Common myeloid progenitor, CD34-positive (primary cell): ENCODE results near the gene ACVR1C.
A peak's percentile ranks its signal among the peaks of the same experiment; 100 is the strongest.
"Not testable (repeated sequence)": the region's sequence is repeated elsewhere in the genome, so short reads cannot be mapped to it uniquely, and the experiment has no call there.

Source experiments
- CTCF ChIA-PET: fragments of 350-600 bp; sonication (Branson Sonifier 250); formaldehyde crosslinking; loops from one replicate; lab custom pipeline; 2021; ENCODE audit warnings: antibody characterized with exemption; lab: Charles Lee
- POLR2A ChIA-PET: fragments of 350-600 bp; sonication (Branson Sonifier 250); formaldehyde crosslinking; loops from one replicate; lab custom pipeline; 2021; ENCODE audit warnings: antibody characterized with exemption; lab: Charles Lee
- DNase-seq, 3 donors: peaks; one replicate each; pipeline versions ENCODE4 v3.0.0 to v3.0.0-alpha.2; 2013
- H3K27ac ChIP-seq, 2 experiments: 1 replicate in 1 of 2; 2 replicates in 1 of 2; pipeline ENCODE4 v1.7.0; 2013; ENCODE audit warnings: inconsistent platforms in 2 of 2, low read length in 2 of 2, mild to moderate bottlenecking in 2 of 2, low read depth in 1 of 2, moderate library complexity in 1 of 2; ENCODE audit not compliant: severe bottlenecking in 2 of 2, insufficient read depth in 1 of 2, poor library complexity in 1 of 2
- H3K27me3 ChIP-seq, 5 experiments: replicated peaks in 2 of 5; 1 replicate in 3 of 5; 2 replicates in 2 of 5; pipeline versions ENCODE4 v1.6.1 to v1.7.0; 2013; ENCODE audit warnings: low read length in 4 of 5, mild to moderate bottlenecking in 2 of 5, moderate library complexity in 2 of 5, inconsistent platforms in 1 of 5; ENCODE audit not compliant: insufficient read depth in 5 of 5, control insufficient read depth in 4 of 5
- H3K36me3 ChIP-seq, 4 experiments: 1 replicate in 2 of 4; 2 replicates in 2 of 4; pipeline versions ENCODE4 v1.6.1 to v1.7.0; 2013; ENCODE audit warnings: low read length in 3 of 4, control low read depth in 1 of 4, mild to moderate bottlenecking in 1 of 4; ENCODE audit not compliant: control insufficient read depth in 4 of 4, insufficient read depth in 4 of 4
- H3K4me1 ChIP-seq, 4 experiments: 1 replicate in 3 of 4; 2 replicates in 1 of 4; pipeline versions ENCODE4 v1.6.1 to v1.7.1; 2013; ENCODE audit warnings: low read length in 3 of 4, mild to moderate bottlenecking in 3 of 4, control low read depth in 1 of 4, inconsistent platforms in 1 of 4, moderate library complexity in 1 of 4; ENCODE audit not compliant: control insufficient read depth in 4 of 4, insufficient read depth in 4 of 4; ENCODE audit errors: control extremely low read depth in 1 of 4
- H3K4me3 ChIP-seq, 7 experiments: 1 replicate in 4 of 7; 2 replicates in 3 of 7; pipeline versions ENCODE4 v1.5.1 to v1.7.0; 2013; ENCODE audit warnings: mild to moderate bottlenecking in 7 of 7, low read length in 6 of 7, moderate library complexity in 6 of 7, inconsistent platforms in 2 of 7, low read depth in 2 of 7, control low read depth in 1 of 7; ENCODE audit not compliant: insufficient read depth in 4 of 7, control insufficient read depth in 1 of 7; ENCODE audit errors: extremely low read depth in 1 of 7
- H3K9me3 ChIP-seq, 5 experiments: 1 replicate in 4 of 5; 2 replicates in 1 of 5; pipeline versions ENCODE4 v1.6.1 to v1.7.1; 2013; ENCODE audit warnings: low read length in 4 of 5, mild to moderate bottlenecking in 2 of 5, inconsistent platforms in 1 of 5, low read depth in 1 of 5, moderate library complexity in 1 of 5; ENCODE audit not compliant: control insufficient read depth in 4 of 5, insufficient read depth in 2 of 5; ENCODE audit errors: control extremely low read depth in 1 of 5
- WGBS: methylation state at CpG from one replicate; pipeline ENCODE4 v1.1.5; 2013; ENCODE audit not compliant: insufficient coverage; 5-methylcytosine and 5-hydroxymethylcytosine counted together

The ACVR1C gene

GRCh38 chr2:157526070-157526469 lies 102.6 kb downstream of the ACVR1C start:
- Histone ChIP-seq H3K27me3 (no peaks in the 10 kb centered on the region), H3K4me3 (no peak overlapping the region), H3K27ac (no peak overlapping the region), H3K36me3 (no peaks in the 10 kb centered on the region), H3K4me1 (no peaks in the 10 kb centered on the region), H3K9me3 (no peaks in the 10 kb centered on the region)
- DNase-seq: no peak
- CTCF ChIA-PET: no interaction called here
- POLR2A ChIA-PET: no interaction called here
- 100% methylated on average over 1 of the region's 2 CpGs for WGBS

DNA sequence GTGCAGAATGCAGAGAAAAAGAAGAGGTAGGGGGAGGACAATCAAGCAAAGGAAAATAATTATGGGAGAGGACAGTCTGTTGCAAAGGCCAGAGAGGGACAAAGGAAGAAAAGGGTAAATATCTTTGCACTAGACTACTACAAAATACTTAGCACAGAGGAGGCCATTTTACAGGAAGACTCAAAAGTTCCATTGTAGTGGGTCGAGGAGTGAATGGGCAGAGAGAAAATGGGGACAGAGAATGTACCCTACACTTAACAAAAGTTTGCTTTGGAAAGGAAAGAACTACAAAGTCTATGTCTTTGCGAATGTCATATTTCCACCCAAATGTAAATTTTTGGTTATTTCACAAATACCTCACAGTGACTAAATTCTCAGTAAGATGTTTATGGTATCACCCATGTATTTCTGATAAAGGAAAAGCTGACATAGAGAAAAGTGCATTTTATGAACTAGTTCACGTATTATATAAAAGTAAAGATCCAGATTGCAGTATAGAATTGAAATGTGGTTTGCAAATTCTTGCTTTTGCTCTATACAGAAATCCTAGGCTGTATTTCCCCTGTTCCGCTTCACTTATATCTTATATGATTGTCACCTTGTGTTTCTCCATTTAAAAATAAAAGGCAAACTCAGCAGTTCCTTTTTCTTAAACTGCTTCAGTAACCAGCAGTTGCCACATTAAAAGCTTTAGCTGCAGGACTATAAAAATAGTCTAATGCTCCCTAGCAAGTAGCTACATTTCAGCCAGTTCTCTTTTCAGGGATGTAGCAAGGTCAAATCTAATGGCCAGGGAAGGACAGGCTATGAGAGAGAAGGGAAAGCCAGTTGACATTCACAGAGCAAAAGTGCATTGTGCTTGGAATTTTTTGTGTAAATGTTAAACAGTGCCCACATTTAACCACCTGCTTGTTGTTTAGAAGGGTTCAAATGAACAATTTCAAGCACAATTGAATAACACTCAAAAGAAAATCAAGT lies 105.1 kb downstream of the ACVR1C start:
- Histone ChIP-seq H3K27ac (no peak overlapping the region), H3K4me3 (no peak overlapping the region), H3K27me3 (no peaks in the 10 kb centered on the region), H3K4me1 (no peaks in the 10 kb centered on the region), H3K36me3 (no peaks in the 10 kb centered on the region), H3K9me3 (no peaks in the 10 kb centered on the region)
- no CpG with 5 or more reads among the region's 4 CpGs for WGBS
- DNase-seq: no peak
- POLR2A ChIA-PET: no interaction called here
- CTCF ChIA-PET: interaction anchor here (1.4 kb wide), 1 partner anchor 196 kb away, joined by 3 read pairs; no protein-coding TSS in a partner anchor

DNA sequence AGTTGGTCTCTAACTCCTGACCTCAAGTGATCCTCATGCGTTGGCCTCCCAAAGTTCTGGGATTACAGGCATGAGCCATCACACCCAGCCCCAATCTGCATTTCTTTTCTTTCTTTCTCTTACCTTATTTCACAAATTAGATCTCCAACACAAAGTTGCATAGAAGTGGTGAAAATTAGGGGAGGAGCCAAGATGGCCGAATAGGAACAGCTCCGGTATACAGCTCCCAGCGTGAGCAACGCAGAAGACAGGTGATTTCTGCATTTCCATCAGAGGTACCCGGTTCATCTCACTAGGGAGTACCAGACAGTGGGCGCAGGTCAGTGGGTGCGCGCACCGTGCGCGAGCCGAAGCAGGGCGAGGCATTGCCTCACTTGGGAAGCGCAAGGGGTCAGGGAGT lies 113.7 kb downstream of the ACVR1C start:
- POLR2A ChIA-PET, H3K9me3 ChIP-seq, CTCF ChIA-PET, H3K27ac ChIP-seq, H3K36me3 ChIP-seq, H3K27me3 ChIP-seq, DNase-seq, H3K4me3 ChIP-seq, H3K4me1 ChIP-seq: not testable (repeated sequence)
- WGBS: 95% methylated on average over 7 of the region's 15 CpGs

DNA sequence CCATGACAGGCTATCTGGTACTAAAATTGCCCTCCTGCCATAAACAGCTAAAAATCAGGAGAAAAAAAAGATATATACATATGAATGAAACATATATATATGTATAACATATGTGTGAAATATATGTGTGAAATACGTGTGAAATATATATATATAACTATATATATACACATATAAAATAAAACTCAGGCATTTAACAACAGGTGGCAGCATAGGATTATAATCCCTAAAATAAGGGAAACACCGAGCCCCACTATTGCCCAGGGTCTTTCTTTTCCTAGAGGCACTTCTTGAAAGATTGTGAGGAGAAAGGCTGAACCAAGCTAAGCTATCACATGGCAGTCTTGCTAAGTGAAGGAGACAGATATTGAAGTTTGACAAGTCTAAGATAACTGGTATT lies 118.9 kb downstream of the ACVR1C start:
- Histone ChIP-seq H3K27me3 (no peaks in the 10 kb centered on the region), H3K27ac (no peak overlapping the region), H3K4me3 (no peak overlapping the region), H3K36me3 (no peaks in the 10 kb centered on the region), H3K9me3 (peaks cover 0 to 5% (median 3%) of the 10 kb centered on the region in 5 experiments), H3K4me1 (peaks cover 0 to 5% (median 1%) of the 10 kb centered on the region in 4 experiments)
- ChIA-PET POLR2A (no interaction called here), CTCF (interaction anchor here (0.7 to 1.8 kb wide), 11 partner anchors 17 to 267 kb away, joined by 3 to 5 read pairs (median 3); no protein-coding TSS in a partner anchor)
- no peak for DNase-seq
- 60% methylated on average over 1 of the region's 2 CpGs for WGBS

- WGBS: 90% methylated on average over 2 of the region's 3 CpGs
- Histone ChIP-seq H3K27me3 (no peaks in the 10 kb centered on the region), H3K4me3 (no peak overlapping the region), H3K36me3 (no peaks in the 10 kb centered on the region), H3K27ac (no peak overlapping the region), H3K9me3 (peaks cover 0 to 5% (median 3%) of the 10 kb centered on the region in 5 experiments), H3K4me1 (peaks cover 0 to 5% (median 1%) of the 10 kb centered on the region in 4 experiments)
- CTCF ChIA-PET: interaction anchor here (1.0 to 1.8 kb wide), 5 partner anchors 11 to 181 kb away, joined by 3 to 4 read pairs (median 3); partner anchors contain the start of gene ACVR1C
- DNase-seq: peak; percentile 17 to 76 (median 66)
- POLR2A ChIA-PET: no interaction called here
Observed at GRCh38 chr2:157508676-157509075, 120.0 kb downstream of the ACVR1C start.

- peaks cover 0 to 5% (median 1%) of the 10 kb centered on the region in 4 experiments for H3K4me1 ChIP-seq
- POLR2A ChIA-PET: no interaction called here
- H3K4me3 ChIP-seq: no peak overlapping the region
- DNase-seq: no peak
- no peaks in the 10 kb centered on the region for H3K36me3 ChIP-seq
- no peak overlapping the region for H3K27ac ChIP-seq
- peaks cover 0 to 5% (median 3%) of the 10 kb centered on the region in 5 experiments for H3K9me3 ChIP-seq
- H3K27me3 ChIP-seq: no peaks in the 10 kb centered on the region
- CTCF ChIA-PET: interaction anchor here (0.6 to 2.7 kb wide), 4 partner anchors 9 to 204 kb away, joined by 3 to 9 read pairs (median 4); no protein-coding TSS in a partner anchor
Observed at GRCh38 chr2:157506586-157506985, 122.1 kb downstream of the ACVR1C start.

DNA sequence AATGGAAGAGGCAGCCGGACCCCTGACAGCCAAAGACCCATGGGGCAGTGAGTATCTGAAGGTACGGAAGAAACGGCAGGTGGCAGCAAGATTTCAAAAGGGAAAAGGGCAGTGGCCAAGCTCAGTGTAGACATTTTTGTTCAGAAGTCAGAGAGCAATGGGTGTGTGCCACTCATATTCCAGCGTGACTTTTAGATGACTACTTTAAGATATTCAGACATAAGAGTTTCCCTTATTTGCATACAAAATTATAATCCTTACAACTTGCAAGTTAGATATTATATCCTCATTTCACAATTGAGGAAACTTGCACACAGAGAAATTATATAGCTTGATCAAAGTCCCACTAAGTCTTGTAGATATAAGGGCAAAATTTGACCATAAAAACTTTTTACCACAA lies 124.0 kb downstream of the ACVR1C start:
- Histone ChIP-seq H3K27ac (no peak overlapping the region), H3K9me3 (peaks cover 0 to 5% (median 3%) of the 10 kb centered on the region in 5 experiments), H3K4me3 (no peak overlapping the region), H3K4me1 (peaks cover 4 to 20% (median 13%) of the 10 kb centered on the region in 4 experiments), H3K36me3 (no peaks in the 10 kb centered on the region), H3K27me3 (no peaks in the 10 kb centered on the region)
- 91% methylated on average over 4 of the region's 4 CpGs for WGBS
- ChIA-PET POLR2A (no interaction called here), CTCF (interaction anchor here (0.6 to 1.7 kb wide), 7 partner anchors 10 to 233 kb away, joined by 3 to 6 read pairs (median 4); no protein-coding TSS in a partner anchor)
- no peak for DNase-seq
